Measurements from ENCODE around the gene COL10A1. TPM values are rescaled to one million over a fixed set of nuclear protein-coding genes. Genes with fewer than 3 reads are reported as not detected.

COL10A1 gene
- total and polyA plus RNA-seq, 2 of the 4 experiments (the other 2 are of a cell fraction): 0.05 TPM; not detected in 1

DNA sequence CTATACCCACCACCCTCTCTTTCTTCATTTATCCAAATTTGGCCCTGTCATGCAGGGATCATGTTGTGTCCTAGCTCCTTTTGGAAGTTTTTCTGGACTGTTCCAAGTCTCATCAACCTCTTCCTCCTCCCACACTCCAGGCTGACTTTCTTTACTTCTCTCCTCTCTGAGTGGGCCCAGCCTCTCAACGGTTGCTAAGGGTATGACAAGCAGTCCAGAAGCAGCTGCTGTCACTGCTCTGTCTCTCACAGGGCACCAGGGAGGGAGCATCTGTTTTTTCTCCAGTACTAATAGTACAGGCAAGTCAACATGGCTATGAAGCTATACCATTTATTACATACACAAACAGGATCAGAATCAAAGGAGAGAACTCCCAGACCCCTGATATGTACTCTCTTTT, 17.1 kb downstream of the COL10A1 start:
- no peak overlapping the region for H2BK120ac ChIP-seq (ENCODE audit: low read depth, low read length)
- H2BK5ac ChIP-seq (ENCODE audit: low read depth, low read length, poor library complexity, severe bottlenecking): no peak overlapping the region
- no peak overlapping the region for H3K23ac ChIP-seq (ENCODE audit: low read depth, low read length)
- no peak overlapping the region for H3K9ac ChIP-seq (ENCODE audit: low read depth, low read length)
- no peak overlapping the region for H2BK15ac ChIP-seq (ENCODE audit: low read depth, low read length)
- H4K8ac ChIP-seq (ENCODE audit: low read depth in 2 of 2, low read length in 2 of 2): no peak overlapping the region
- peaks cover 4 to 5% of the 10 kb centered on the region in 2 experiments; a peak in 3 of 4 replicates for H3K79me1 ChIP-seq (ENCODE audit: low read depth in 1 of 2, low read length in 2 of 2)
- peaks cover 14% of the 10 kb centered on the region for H3K36me3 ChIP-seq (ENCODE audit: control insufficient read depth, insufficient read depth, low read length)
- no peak overlapping the region for H3K14ac ChIP-seq (replicated peaks; ENCODE audit: low read depth, low read length)
- no TSS peak for BruUV-seq (replicated peaks)
- intact Hi-C loops (cut with micrococcal nuclease) (no loop called here), dilution Hi-C loops (cut with HindIII; ENCODE audit: low sequenced_read_pairs, unreplicated experiment) (no loop called here), in situ Hi-C loops (cut with MboI; ENCODE audit: low sequenced_read_pairs) (no loop called here)
- no peaks in the 10 kb centered on the region for H3K27me3 ChIP-seq (ENCODE audit: control insufficient read depth, insufficient read depth, low read length)
- H2AK9ac ChIP-seq (replicated peaks; ENCODE audit: low read depth, low read length, poor library complexity): no peak overlapping the region
- H2AFZ ChIP-seq (replicated peaks; ENCODE audit: low read length, poor library complexity): no peak overlapping the region
- no CpG with 5 or more reads among the region's 1 CpG for WGBS, 2 experiments (ENCODE audit: extremely low coverage in 2 of 2, insufficient read length in 1 of 2)
- no peak overlapping the region for H3K4ac ChIP-seq (ENCODE audit: low read depth, low read length)
- H3K4me2 ChIP-seq (ENCODE audit: low read depth, low read length): no peak overlapping the region
- CTCF ChIA-PET: no interaction called here
- H2BK20ac ChIP-seq (ENCODE audit: low read depth, low read length): no peak overlapping the region
- ATAC-seq (ENCODE audit: low read depth): no peak
- H4K20me1 ChIP-seq (ENCODE audit: insufficient read depth, low read length): no peaks in the 10 kb centered on the region
- no peaks in the 10 kb centered on the region for H3K9me3 ChIP-seq (ENCODE audit: control insufficient read depth, insufficient read depth, low read length)
- H3K18ac ChIP-seq (ENCODE audit: low read depth, low read length): no peak overlapping the region
- no peak overlapping the region for H2AK5ac ChIP-seq (ENCODE audit: low read depth, low read length)
- peaks cover 11% of the 10 kb centered on the region for H3K4me1 ChIP-seq (ENCODE audit: control insufficient read depth, insufficient read depth, low read length)
- DNase-seq: no peak
- H3K4me3 ChIP-seq (ENCODE audit: insufficient read depth, low read depth, low read length): no peak overlapping the region
- no peak overlapping the region for H3K56ac ChIP-seq (ENCODE audit: extremely low read depth, insufficient read depth, low read length)
- H3K9me1 ChIP-seq (ENCODE audit: insufficient read depth, low read length): no peaks in the 10 kb centered on the region
- POLR2A ChIA-PET (ENCODE audit: unreplicated experiment): no interaction called here
- TF ChIP-seq RCOR1 (IDR thresholded peaks at IDR 0.05; ENCODE audit: insufficient replicate concordance, low read length) (no peak), RFX5 (IDR thresholded peaks at IDR 0.05; ENCODE audit: low read depth, low read length) (no peak), RAD21 (IDR thresholded peaks at IDR 0.05; ENCODE audit: low read length) (no peak), BHLHE40 (IDR thresholded peaks at IDR 0.05; ENCODE audit: low read depth, low read length) (no peak), SMC3 (IDR thresholded peaks at IDR 0.05; ENCODE audit: low read depth, low read length) (no peak), NFE2L2 (IDR thresholded peaks at IDR 0.05; ENCODE audit: low read depth, low read length) (no peak), MAZ (IDR thresholded peaks at IDR 0.05; ENCODE audit: borderline replicate concordance, low read depth, low read length) (no peak), POLR2A (IDR thresholded peaks at IDR 0.05; ENCODE audit: low read depth, low read length) (no peak), MXI1 (IDR thresholded peaks at IDR 0.05; ENCODE audit: borderline replicate concordance, low read depth, low read length) (no peak), FOS (IDR thresholded peaks at IDR 0.05; ENCODE audit: low read depth, low read length) (no peak), CEBPB (IDR thresholded peaks at IDR 0.05; ENCODE audit: low read depth, low read length) (no peak), CHD1 (IDR thresholded peaks at IDR 0.05; ENCODE audit: low read depth, low read length) (no peak), MAFK (IDR thresholded peaks at IDR 0.05; ENCODE audit: low read depth, low read length) (no peak)
- TF ChIP-seq, protein P1, sequence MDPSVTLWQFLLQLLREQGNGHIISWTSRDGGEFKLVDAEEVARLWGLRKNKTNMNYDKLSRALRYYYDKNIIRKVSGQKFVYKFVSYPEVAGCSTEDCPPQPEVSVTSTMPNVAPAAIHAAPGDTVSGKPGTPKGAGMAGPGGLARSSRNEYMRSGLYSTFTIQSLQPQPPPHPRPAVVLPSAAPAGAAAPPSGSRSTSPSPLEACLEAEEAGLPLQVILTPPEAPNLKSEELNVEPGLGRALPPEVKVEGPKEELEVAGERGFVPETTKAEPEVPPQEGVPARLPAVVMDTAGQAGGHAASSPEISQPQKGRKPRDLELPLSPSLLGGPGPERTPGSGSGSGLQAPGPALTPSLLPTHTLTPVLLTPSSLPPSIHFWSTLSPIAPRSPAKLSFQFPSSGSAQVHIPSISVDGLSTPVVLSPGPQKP (IDR thresholded peaks at IDR 0.05; ENCODE audit: borderline replicate concordance, low read depth, low read length): no peak
- TF ChIP-seq, protein P2, sequence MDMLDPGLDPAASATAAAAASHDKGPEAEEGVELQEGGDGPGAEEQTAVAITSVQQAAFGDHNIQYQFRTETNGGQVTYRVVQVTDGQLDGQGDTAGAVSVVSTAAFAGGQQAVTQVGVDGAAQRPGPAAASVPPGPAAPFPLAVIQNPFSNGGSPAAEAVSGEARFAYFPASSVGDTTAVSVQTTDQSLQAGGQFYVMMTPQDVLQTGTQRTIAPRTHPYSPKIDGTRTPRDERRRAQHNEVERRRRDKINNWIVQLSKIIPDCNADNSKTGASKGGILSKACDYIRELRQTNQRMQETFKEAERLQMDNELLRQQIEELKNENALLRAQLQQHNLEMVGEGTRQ (IDR thresholded peaks at IDR 0.05; ENCODE audit: low read depth, low read length): no peak
- H4K5ac ChIP-seq (ENCODE audit: low read depth, low read length): no peak overlapping the region
- no peak overlapping the region for H4K91ac ChIP-seq (ENCODE audit: insufficient read depth, low read depth, low read length)
- no peak overlapping the region for H3K27ac ChIP-seq (ENCODE audit: insufficient read depth, low read length)
